HepG2 (cell line): ENCODE data around the gene SPIRE1. TPM values are rescaled to one million over a fixed set of nuclear protein-coding genes. Genes with fewer than 3 reads are reported as not detected.

ENCODE experiments used
- ATAC-seq: fragments of 200-7000 bp; cut with Tn5 transposase; 3 replicates; pipeline ENCODE4 v1.9.1; 2020; ENCODE audit warnings: mild to moderate bottlenecking, moderate library complexity
- BruUV-seq: library from RNA; stranded (reverse); fragments of 400-500 nt; replicated peaks from 2 replicates; lab custom pipeline; 2021; lab: Mats Ljungman, UMichigan
- CTCF ChIA-PET: fragments of 300-600 bp; formaldehyde crosslinking; extraction: SDS; loops from one replicate; lab custom pipeline; 2021; ENCODE audit warnings: low total read pairs, inconsistent platforms, low intra/inter-chr PET ratio; lab: Yijun Ruan, JAX
- POLR2A ChIA-PET: fragments of 350-600 bp; sonication (Branson Sonifier 250); formaldehyde crosslinking; loops from one replicate; lab custom pipeline; 2020; ENCODE audit warnings: antibody characterized with exemption, inconsistent platforms; lab: Yijun Ruan, JAX
- DNase-seq: peaks from one replicate; pipeline ENCODE4 v3.0.0-alpha.2; 2015; ENCODE audit warnings: low spot score
- FAIRE-seq: peaks from 3 replicates; lab custom pipeline; 2011; peaks lifted over from hg19 to GRCh38; lab: Jason Lieb, UNC
- H2AFZ ChIP-seq: one replicate; pipeline ENCODE4 v1.6.1; 2011; ENCODE audit warnings: low read length, inconsistent platforms
- H3K27ac ChIP-seq: fragments of 300-600 bp; 3 replicates; pipeline ENCODE4 v1.8.0; 2011; ENCODE audit warnings: mixed run types, mild to moderate bottlenecking, mixed read lengths, low read length, inconsistent platforms; ENCODE audit not compliant: insufficient read depth; ENCODE audit errors: extremely low read length
- H3K27me3 ChIP-seq, 2 experiments: fragments of 200-600 bp in 1 of 2; 2 replicates in 1 of 2; 3 replicates in 1 of 2; pipeline versions ENCODE4 v1.6.0 to v1.8.0; 2011; ENCODE audit warnings: low read length in 2 of 2, mild to moderate bottlenecking in 2 of 2, moderate library complexity in 2 of 2, inconsistent platforms in 1 of 2; ENCODE audit not compliant: insufficient read depth in 2 of 2, control insufficient read depth in 1 of 2
- H3K36me3 ChIP-seq, 2 experiments: fragments of 200-600 bp in 1 of 2; replicated peaks in 1 of 2; 2 replicates in 1 of 2; 3 replicates in 1 of 2; pipeline versions ENCODE4 v1.5.1 to v1.8.0; 2011; ENCODE audit warnings: low read length in 2 of 2, inconsistent platforms in 1 of 2; ENCODE audit not compliant: insufficient read depth in 2 of 2, control insufficient read depth in 1 of 2
- H3K4me1 ChIP-seq: 2 replicates; pipeline ENCODE4 v1.5.1; 2012; ENCODE audit warnings: low read length, inconsistent platforms; ENCODE audit not compliant: insufficient read depth
- H3K4me2 ChIP-seq: 2 replicates; pipeline ENCODE4 v1.6.0; 2011; ENCODE audit warnings: low read depth, low read length, inconsistent platforms
- H3K4me3 ChIP-seq, 3 experiments: fragments of 200-600 bp in 1 of 3; sonication (generic), shearing (Covaris generic) in 1 of 3; replicated peaks in 1 of 3; 2 replicates each; pipeline ENCODE4 v1.5.1; 2011 to 2016; ENCODE audit warnings: low read length in 3 of 3, inconsistent platforms in 2 of 3, low read depth in 2 of 3, mild to moderate bottlenecking in 2 of 3, control low read depth in 1 of 3, mixed read lengths in 1 of 3; ENCODE audit not compliant: insufficient read depth in 1 of 3
- H3K79me2 ChIP-seq: one replicate; pipeline ENCODE4 v1.6.1; 2011; ENCODE audit warnings: low read length, inconsistent platforms; ENCODE audit not compliant: insufficient read depth
- H3K9ac ChIP-seq: 2 replicates; pipeline ENCODE4 v1.6.0; 2011; ENCODE audit warnings: mild to moderate bottlenecking, low read depth, low read length, inconsistent platforms; ENCODE audit not compliant: insufficient read depth
- H3K9me3 ChIP-seq: 2 replicates; pipeline ENCODE4 v1.5.1; 2012; ENCODE audit warnings: mild to moderate bottlenecking, low read length
- H4K20me1 ChIP-seq: 2 replicates; pipeline ENCODE4 v1.6.0; 2011; ENCODE audit warnings: inconsistent platforms, mild to moderate bottlenecking, low read length, moderate library complexity; ENCODE audit not compliant: insufficient read depth
- ATF7 ChIP-seq, 2 experiments: fragments of 450-650 bp in 1 of 2; sonication (generic) in 1 of 2; formaldehyde crosslinking in 1 of 2; IDR thresholded peaks; 2 replicates each; pipeline versions ENCODE4 v1.4.0 to v1.6.1; 2016 to 2020; ENCODE audit warnings: antibody characterized with exemption in 1 of 2, mild to moderate bottlenecking in 1 of 2, missing genetic modification reagents in 1 of 2
- CEBPB ChIP-seq: IDR thresholded peaks from 2 replicates; pipeline ENCODE4 v1.6.1; 2011; ENCODE audit warnings: low read depth, low read length, improper control_type of control experiment, borderline replicate concordance
- FOXC1 ChIP-seq: sonication (generic); formaldehyde crosslinking; IDR thresholded peaks from 2 replicates; pipeline ENCODE4 v1.8.0; 2022; ENCODE audit warnings: mild to moderate bottlenecking, missing genetic modification reagents, borderline replicate concordance
- HNF4A ChIP-seq: sonication (generic); formaldehyde crosslinking; IDR thresholded peaks from 2 replicates; pipeline ENCODE4 v1.4.0; 2020; ENCODE audit warnings: missing genetic modification reagents
- HNF4G ChIP-seq, 2 experiments: sonication (generic) in 1 of 2; formaldehyde crosslinking in 1 of 2; IDR thresholded peaks; 2 replicates each; pipeline versions ENCODE4 v1.4.0 to v1.6.1; 2011 to 2020; ENCODE audit warnings: borderline replicate concordance in 2 of 2, low read depth in 2 of 2, mild to moderate bottlenecking in 2 of 2, low read length in 1 of 2, missing genetic modification reagents in 1 of 2, moderate library complexity in 1 of 2
- HOMEZ ChIP-seq: IDR thresholded peaks from 2 replicates; pipeline ENCODE4 v1.6.1; 2016; ENCODE audit warnings: low read depth
- NCOR1 ChIP-seq: fragments of 200-600 bp; sonication (generic); IDR thresholded peaks from 2 replicates; pipeline ENCODE4 v1.7.0; 2017; ENCODE audit warnings: antibody characterized with exemption, low read length, borderline replicate concordance
- SAFB2 ChIP-seq: sonication (generic); formaldehyde crosslinking; IDR thresholded peaks from 2 replicates; pipeline ENCODE4 v1.5.1; 2020; ENCODE audit warnings: missing genetic modification reagents, low read depth, mild to moderate bottlenecking, borderline replicate concordance
- ZNF251 ChIP-seq: sonication (generic); formaldehyde crosslinking; IDR thresholded peaks from 2 replicates; pipeline ENCODE4 v1.9.0; 2021; ENCODE audit warnings: mild to moderate bottlenecking, missing genetic modification reagents
- ZNF362 ChIP-seq: sonication (generic); formaldehyde crosslinking; IDR thresholded peaks from 2 replicates; pipeline ENCODE4 v1.4.0; 2020; ENCODE audit warnings: missing genetic modification reagents, mild to moderate bottlenecking, borderline replicate concordance
- WGBS: methylation state at CpG from one replicate; pipeline ENCODE4 v1.1.6; 2017; ENCODE audit warnings: low lambda C conversion rate; 5-methylcytosine and 5-hydroxymethylcytosine counted together
- in situ Hi-C: cut with HindIII; loops from 2 replicates; pipeline ENCODE4 v1.10.0; 2017; ENCODE audit warnings: low pct_unique_long_range_greater_than_20kb; ENCODE audit not compliant: extremely low pct_ligation_motif_present
- intact Hi-C: fragments of 100-400 bp; cut with micrococcal nuclease; formaldehyde crosslinking; loops from one replicate; pipeline ENCODE4 v1.10.0; 2022; ENCODE audit not compliant: unreplicated experiment
- polyA plus RNA-seq, 8 experiments: library from polyadenylated mRNA; depleted of rRNA in 3 of 8; stranded (reverse) in 7 of 8; unstranded in 1 of 8; fragments of >200 nt; fragmentation: Illumina TruSeq in 4 of 8; extraction: Trizol in 4 of 8; gene quantifications; 2 replicates each; pipeline versions ENCODE4 v1.2.1 to v1.2.3, GENCODE V29; 2011 to 2016; ENCODE audit warnings: low read depth in 4 of 8, missing spikeins in 1 of 8, mixed read lengths in 1 of 8; ENCODE audit not compliant: insufficient read depth in 1 of 8
- total RNA-seq, 5 experiments: library from RNA; depleted of rRNA; stranded (reverse); fragments of >200 nt; fragmentation: Illumina TruSeq; extraction: Trizol; gene quantifications; 2 replicates each; pipeline ENCODE4 v1.2.3, GENCODE V29; 2016; ENCODE audit warnings: low read depth in 1 of 5
- TF ChIP-seq, protein P1 (sequence below): sonication (generic); formaldehyde crosslinking; IDR thresholded peaks from 2 replicates; pipeline ENCODE4 v1.4.0; 2020; ENCODE audit warnings: missing genetic modification reagents

The SPIRE1 gene
- total and polyA plus RNA-seq, 2 of the 13 experiments (the other 11 are each of a cell fraction or from before 2014, with no cell fraction given), result 9.9 to 21.3 TPM

- TF ChIP-seq, protein P1, sequence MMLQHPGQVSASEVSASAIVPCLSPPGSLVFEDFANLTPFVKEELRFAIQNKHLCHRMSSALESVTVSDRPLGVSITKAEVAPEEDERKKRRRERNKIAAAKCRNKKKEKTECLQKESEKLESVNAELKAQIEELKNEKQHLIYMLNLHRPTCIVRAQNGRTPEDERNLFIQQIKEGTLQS (CRISPR knock-in tag), result no peak
- TF ChIP-seq SAFB2, result no peak
These were observed 150.9 kb downstream of the SPIRE1 start (continued) for GRCh38 chr18:12507007-12507406.

GRCh38 chr18:12500986-12501385 lies 156.9 kb downstream of the SPIRE1 start:
- H3K4me3 ChIP-seq, result no peak overlapping the region
- 94% methylated on average over 6 of the region's 6 CpGs for WGBS
- no peaks in the 10 kb centered on the region for H4K20me1 ChIP-seq
- no peak overlapping the region for H3K4me2 ChIP-seq
- H3K27me3 ChIP-seq, result no peaks in the 10 kb centered on the region
- no peaks in the 10 kb centered on the region for H3K79me2 ChIP-seq
- BruUV-seq, result no TSS peak
- H2AFZ ChIP-seq, result no peak overlapping the region
- in situ Hi-C loops, result no loop called here
- H3K9ac ChIP-seq, result no peak overlapping the region
- ATAC-seq, result peak; percentile 60
- POLR2A ChIA-PET, result no interaction called here
- CTCF ChIA-PET, result no interaction called here
- no peaks in the 10 kb centered on the region for H3K9me3 ChIP-seq
- DNase-seq, result peak; percentile 53
- TF ChIP-seq HOMEZ (CRISPR knock-in tag) (no peak), FOXC1 (CRISPR knock-in tag) (no peak), ATF7 (IDR thresholded peaks at IDR 0.05) (peak; percentile 14; the same call in 1 of the 2 replicates), ATF7 (CRISPR knock-in tag; IDR thresholded peaks at IDR 0.05) (no peak), HNF4A (CRISPR knock-in tag) (peak; percentile 61), NCOR1 (peak; percentile 40; the same call in 1 of the 2 replicates), ZNF251 (CRISPR knock-in tag) (no peak), HNF4G (IDR thresholded peaks at IDR 0.05; ENCODE audit: borderline replicate concordance, low read depth, low read length) (0 out of 2 replicates have a peak, but pooled peaks have one; percentile 28), HNF4G (CRISPR knock-in tag; IDR thresholded peaks at IDR 0.05; ENCODE audit: borderline replicate concordance, low read depth) (no peak), ZNF362 (CRISPR knock-in tag) (peak; percentile 54; the same call in 1 of the 2 replicates), CEBPB (peak; percentile 81)
- H3K36me3 ChIP-seq, result peaks cover 2 to 6% of the 10 kb centered on the region in 2 experiments; a peak in 3 of 5 replicates
- 0 out of 2 replicates have a peak, but pooled peaks cover 6% of the 10 kb centered on the region for H3K4me1 ChIP-seq
- no peak for FAIRE-seq
- H3K27ac ChIP-seq, result no peak overlapping the region
- intact Hi-C loops, result no loop called here
